ENCODE data around the gene RGS3. TPM values are rescaled to one million over a fixed set of nuclear protein-coding genes. Genes with fewer than 3 reads are reported as not detected.

RGS3 gene
- total and polyA plus RNA-seq, 7 experiments from 2014 or later = 4.9 to 43.4 (median 11.6) TPM

GRCh38 chr9:113631871-113632665, 168.5 kb downstream of the RGS3 start:
- H3K27me3 ChIP-seq (ENCODE audit: control insufficient read depth in 2 of 2, insufficient read depth in 2 of 2, low read length in 2 of 2) = no peaks in the 10 kb centered on the region
- Mint-ChIP-seq H3K36me3 (no peaks in the 10 kb centered on the region), H3K4me3 (no peak overlapping the region), H3K9me3 (peaks cover 0 to under 1% (median 0%) of the 10 kb centered on the region in 11 donors), H3K4me1 (peaks cover 0 to 5% (median 0%) of the 10 kb centered on the region in 7 donors), H3K27me3 (peaks cover 0 to 27% (median 4%) of the 10 kb centered on the region in 5 donors), H3K27ac (no peak overlapping the region)
- ATAC-seq (no peak), DNase-seq (no peak)
- no peak overlapping the region for H3K4me3 ChIP-seq (ENCODE audit: low read length)
- H3K27ac ChIP-seq (ENCODE audit: low read depth, low read length) = no peak overlapping the region
- no peaks in the 10 kb centered on the region for H3K9me3 ChIP-seq (ENCODE audit: control insufficient read depth in 2 of 3, low read length in 3 of 3)
- H3K4me1 ChIP-seq (ENCODE audit: control insufficient read depth in 2 of 2, insufficient read depth in 2 of 2, low read length in 2 of 2) = no peaks in the 10 kb centered on the region
- H3K36me3 ChIP-seq (ENCODE audit: control insufficient read depth in 2 of 3, insufficient read depth in 3 of 3, low read length in 3 of 3) = no peaks in the 10 kb centered on the region
- intact Hi-C loops (cut with micrococcal nuclease) = no loop called here
- CTCF ChIA-PET = no interaction called here
- POLR2A ChIA-PET = no interaction called here

- H3K9me3 ChIP-seq (ENCODE audit: control insufficient read depth in 2 of 3, low read length in 3 of 3) = no peaks in the 10 kb centered on the region
- H3K27me3 ChIP-seq (ENCODE audit: control insufficient read depth in 2 of 2, insufficient read depth in 2 of 2, low read length in 2 of 2) = no peaks in the 10 kb centered on the region
- intact Hi-C loops (cut with micrococcal nuclease) = no loop called here
- H3K4me1 ChIP-seq (ENCODE audit: control insufficient read depth in 2 of 2, insufficient read depth in 2 of 2, low read length in 2 of 2) = no peaks in the 10 kb centered on the region
- H3K4me3 ChIP-seq (ENCODE audit: low read length) = no peak overlapping the region
- Mint-ChIP-seq H3K4me1 (peaks cover 0 to 5% (median 0%) of the 10 kb centered on the region in 7 donors), H3K27me3 (peaks cover 0 to 27% (median 4%) of the 10 kb centered on the region in 5 donors), H3K9me3 (peaks cover 0 to 3% (median 0%) of the 10 kb centered on the region in 11 donors), H3K36me3 (no peaks in the 10 kb centered on the region), H3K4me3 (no peak overlapping the region), H3K27ac (no peak overlapping the region)
- DNase-seq (no peak), ATAC-seq (peak; percentile 26)
- CTCF ChIA-PET = interaction anchor here (0.6 kb wide), 1 partner anchor 40 kb away, joined by 8 read pairs; no protein-coding TSS in a partner anchor
- POLR2A ChIA-PET = no interaction called here
- no peaks in the 10 kb centered on the region for H3K36me3 ChIP-seq (ENCODE audit: control insufficient read depth in 2 of 3, insufficient read depth in 3 of 3, low read length in 3 of 3)
- H3K27ac ChIP-seq (ENCODE audit: low read depth, low read length) = no peak overlapping the region
Observed at GRCh38 chr9:113632776-113633590, 169.5 kb downstream of the RGS3 start.

- Mint-ChIP-seq H3K27me3 (peaks cover 0 to 23% (median 0%) of the 10 kb centered on the region in 5 donors), H3K27ac (no peak overlapping the region), H3K9me3 (peaks cover 0 to 3% (median 0%) of the 10 kb centered on the region in 11 donors), H3K4me3 (no peak overlapping the region), H3K36me3 (no peaks in the 10 kb centered on the region), H3K4me1 (peaks cover 0 to 5% (median 0%) of the 10 kb centered on the region in 7 donors)
- ChIA-PET POLR2A (no interaction called here), CTCF (interaction anchor here (0.6 kb wide), 1 partner anchor 41 kb away, joined by 8 read pairs; no protein-coding TSS in a partner anchor)
- DNase-seq = no peak
- Histone ChIP-seq H3K27ac (ENCODE audit: low read depth, low read length) (no peak overlapping the region), H3K4me1 (ENCODE audit: control insufficient read depth in 2 of 2, insufficient read depth in 2 of 2, low read length in 2 of 2) (no peaks in the 10 kb centered on the region), H3K4me3 (ENCODE audit: low read length) (no peak overlapping the region), H3K36me3 (ENCODE audit: control insufficient read depth in 2 of 3, insufficient read depth in 3 of 3, low read length in 3 of 3) (no peaks in the 10 kb centered on the region), H3K9me3 (ENCODE audit: control insufficient read depth in 2 of 3, low read length in 3 of 3) (no peaks in the 10 kb centered on the region), H3K27me3 (ENCODE audit: control insufficient read depth in 2 of 2, insufficient read depth in 2 of 2, low read length in 2 of 2) (no peaks in the 10 kb centered on the region)
- ATAC-seq = no peak
- intact Hi-C loops (cut with micrococcal nuclease) = no loop called here
Observed at GRCh38 chr9:113633782-113634595, 170.5 kb downstream of the RGS3 start.

- no peaks in the 10 kb centered on the region for H3K9me3 ChIP-seq (ENCODE audit: control insufficient read depth in 2 of 3, low read length in 3 of 3)
- no peaks in the 10 kb centered on the region for H3K36me3 Mint-ChIP-seq
- no peak overlapping the region for H3K4me3 Mint-ChIP-seq
- no peak overlapping the region for H3K4me3 ChIP-seq (ENCODE audit: low read length)
- H3K27me3 Mint-ChIP-seq = peaks cover 0 to 20% (median 0%) of the 10 kb centered on the region in 5 donors
- H3K27ac ChIP-seq (ENCODE audit: low read depth, low read length) = no peak overlapping the region
- H3K4me1 ChIP-seq (ENCODE audit: control insufficient read depth in 2 of 2, insufficient read depth in 2 of 2, low read length in 2 of 2) = no peaks in the 10 kb centered on the region
- DNase-seq = no peak
- ChIA-PET POLR2A (no interaction called here), CTCF (no interaction called here)
- H3K36me3 ChIP-seq (ENCODE audit: control insufficient read depth in 2 of 3, insufficient read depth in 3 of 3, low read length in 3 of 3) = no peaks in the 10 kb centered on the region
- H3K9me3 Mint-ChIP-seq = peaks cover 0 to 3% (median 0%) of the 10 kb centered on the region in 11 donors
- H3K27ac Mint-ChIP-seq = no peak overlapping the region
- ATAC-seq = no peak
- H3K27me3 ChIP-seq (ENCODE audit: control insufficient read depth in 2 of 2, insufficient read depth in 2 of 2, low read length in 2 of 2) = no peaks in the 10 kb centered on the region
- intact Hi-C loops (cut with micrococcal nuclease) = no loop called here
- H3K4me1 Mint-ChIP-seq = peaks cover 0 to 5% (median 0%) of the 10 kb centered on the region in 7 donors
Observed at GRCh38 chr9:113634596-113635515, 171.3 kb downstream of the RGS3 start.

- H3K36me3 ChIP-seq (ENCODE audit: control insufficient read depth in 2 of 3, insufficient read depth in 3 of 3, low read length in 3 of 3) = no peaks in the 10 kb centered on the region
- Mint-ChIP-seq H3K4me3 (no peak overlapping the region), H3K4me1 (peaks cover 0 to 5% (median 0%) of the 10 kb centered on the region in 7 donors), H3K36me3 (no peaks in the 10 kb centered on the region), H3K27me3 (peaks cover 0 to 20% (median 2%) of the 10 kb centered on the region in 5 donors), H3K9me3 (peaks cover 0 to 3% (median 0%) of the 10 kb centered on the region in 11 donors), H3K27ac (peak overlapping the region in 1 of 9 donors; percentile 68)
- no peak for ATAC-seq
- H3K9me3 ChIP-seq (ENCODE audit: control insufficient read depth in 2 of 3, low read length in 3 of 3) = no peaks in the 10 kb centered on the region
- DNase-seq = no peak
- H3K27me3 ChIP-seq (ENCODE audit: control insufficient read depth in 2 of 2, insufficient read depth in 2 of 2, low read length in 2 of 2) = no peaks in the 10 kb centered on the region
- no peak overlapping the region for H3K4me3 ChIP-seq (ENCODE audit: low read length)
- H3K4me1 ChIP-seq (ENCODE audit: control insufficient read depth in 2 of 2, insufficient read depth in 2 of 2, low read length in 2 of 2) = no peaks in the 10 kb centered on the region
- H3K27ac ChIP-seq (ENCODE audit: low read depth, low read length) = no peak overlapping the region
- CTCF ChIA-PET = no interaction called here
- intact Hi-C loops (cut with micrococcal nuclease) = no loop called here
- POLR2A ChIA-PET = no interaction called here
Observed at GRCh38 chr9:113635586-113635985, 172.1 kb downstream of the RGS3 start.
